Osteoblast (primary cell): ENCODE results near the gene TTLL7. TPM values are rescaled to one million over a fixed set of nuclear protein-coding genes. Genes with fewer than 3 reads are reported as not detected.

Experiments used
- DNase-seq: peaks from one replicate; pipeline ENCODE4 v3.0.0; 2011; ENCODE audit warnings: low spot score, mixed read lengths; ENCODE audit not compliant: insufficient read length; ENCODE audit errors: missing footprints
- H2AFZ ChIP-seq: 2 replicates; pipeline ENCODE4 v1.6.0; 2011; ENCODE audit warnings: mild to moderate bottlenecking, low read length
- H3K27ac ChIP-seq: 2 replicates; pipeline ENCODE4 v1.5.1; 2011; ENCODE audit warnings: mild to moderate bottlenecking, low read depth, low read length, moderate library complexity
- H3K27me3 ChIP-seq: 2 replicates; pipeline ENCODE4 v1.6.0; 2012; ENCODE audit warnings: mild to moderate bottlenecking, control low read depth, inconsistent platforms, low read length, moderate library complexity; ENCODE audit not compliant: insufficient read depth
- H3K36me3 ChIP-seq: 2 replicates; pipeline ENCODE4 v1.5.1; 2011; ENCODE audit warnings: mild to moderate bottlenecking, low read length, control low read depth, moderate library complexity; ENCODE audit not compliant: insufficient read depth
- H3K4me1 ChIP-seq: 2 replicates; pipeline ENCODE4 v1.5.1; 2011; ENCODE audit warnings: mild to moderate bottlenecking, low read length, control low read depth, moderate library complexity; ENCODE audit not compliant: insufficient read depth
- H3K4me2 ChIP-seq: 2 replicates; pipeline ENCODE4 v1.6.0; 2011; ENCODE audit warnings: mild to moderate bottlenecking, low read length; ENCODE audit not compliant: insufficient read depth
- H3K4me3 ChIP-seq: fragments of 200-600 bp; sonication (generic); 3 replicates; pipeline ENCODE4 v1.5.1; 2012; ENCODE audit warnings: mild to moderate bottlenecking, low read length, inconsistent platforms; ENCODE audit not compliant: insufficient read depth
- H3K79me2 ChIP-seq: 2 replicates; pipeline ENCODE4 v1.6.0; 2012; ENCODE audit warnings: mild to moderate bottlenecking, low read length, control low read depth, inconsistent platforms; ENCODE audit not compliant: insufficient read depth
- H3K9me3 ChIP-seq: 2 replicates; pipeline ENCODE4 v1.5.1; 2011; ENCODE audit warnings: low read depth, low read length, control low read depth
- H4K20me1 ChIP-seq: 2 replicates; pipeline ENCODE4 v1.6.0; 2012; ENCODE audit warnings: mild to moderate bottlenecking, low read length, control low read depth; ENCODE audit not compliant: insufficient read depth
- total RNA-seq: library from RNA; depleted of rRNA; stranded (reverse); fragments of >200 nt; gene quantifications from 2 replicates; pipeline ENCODE4 v1.2.3, GENCODE V29; 2012
- TF ChIP-seq, protein P1 (sequence below): IDR thresholded peaks from 2 replicates; pipeline ENCODE4 v1.5.1; 2011; ENCODE audit warnings: mild to moderate bottlenecking, low read depth, low read length, moderate library complexity; ENCODE audit errors: extremely low read depth

TTLL7 gene
- total RNA-seq, 1 donor, result 13.8 TPM

DNA sequence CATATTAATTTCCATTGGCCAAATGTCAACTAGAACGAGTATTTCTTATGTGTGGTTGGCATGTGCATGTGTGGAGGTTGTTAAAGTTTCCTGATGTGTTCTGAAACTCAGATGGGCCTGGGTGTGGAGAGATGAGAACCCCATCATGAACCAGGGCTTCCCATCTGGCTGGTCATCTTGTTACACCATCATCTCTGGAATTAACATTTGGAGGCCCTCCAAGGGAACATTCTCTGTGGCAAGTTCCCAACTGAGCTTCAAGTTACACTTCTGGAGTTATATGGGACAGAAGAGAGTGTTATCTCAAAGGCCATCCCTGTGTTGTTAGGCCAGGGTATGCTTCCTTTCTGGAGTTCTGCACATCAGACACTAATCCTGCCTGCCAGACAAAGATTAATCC, 183.6 kb downstream of the TTLL7 start:
- DNase-seq, result no peak
- no peaks in the 10 kb centered on the region for H4K20me1 ChIP-seq
- H3K27me3 ChIP-seq, result no peaks in the 10 kb centered on the region
- H3K4me1 ChIP-seq, result no peaks in the 10 kb centered on the region
- no peak overlapping the region for H3K4me2 ChIP-seq
- no peaks in the 10 kb centered on the region for H3K9me3 ChIP-seq
- no peaks in the 10 kb centered on the region for H3K36me3 ChIP-seq
- no peak overlapping the region for H3K4me3 ChIP-seq
- H3K27ac ChIP-seq, result no peak overlapping the region
- H2AFZ ChIP-seq, result no peak overlapping the region
- no peaks in the 10 kb centered on the region for H3K79me2 ChIP-seq
- TF ChIP-seq, protein P1, sequence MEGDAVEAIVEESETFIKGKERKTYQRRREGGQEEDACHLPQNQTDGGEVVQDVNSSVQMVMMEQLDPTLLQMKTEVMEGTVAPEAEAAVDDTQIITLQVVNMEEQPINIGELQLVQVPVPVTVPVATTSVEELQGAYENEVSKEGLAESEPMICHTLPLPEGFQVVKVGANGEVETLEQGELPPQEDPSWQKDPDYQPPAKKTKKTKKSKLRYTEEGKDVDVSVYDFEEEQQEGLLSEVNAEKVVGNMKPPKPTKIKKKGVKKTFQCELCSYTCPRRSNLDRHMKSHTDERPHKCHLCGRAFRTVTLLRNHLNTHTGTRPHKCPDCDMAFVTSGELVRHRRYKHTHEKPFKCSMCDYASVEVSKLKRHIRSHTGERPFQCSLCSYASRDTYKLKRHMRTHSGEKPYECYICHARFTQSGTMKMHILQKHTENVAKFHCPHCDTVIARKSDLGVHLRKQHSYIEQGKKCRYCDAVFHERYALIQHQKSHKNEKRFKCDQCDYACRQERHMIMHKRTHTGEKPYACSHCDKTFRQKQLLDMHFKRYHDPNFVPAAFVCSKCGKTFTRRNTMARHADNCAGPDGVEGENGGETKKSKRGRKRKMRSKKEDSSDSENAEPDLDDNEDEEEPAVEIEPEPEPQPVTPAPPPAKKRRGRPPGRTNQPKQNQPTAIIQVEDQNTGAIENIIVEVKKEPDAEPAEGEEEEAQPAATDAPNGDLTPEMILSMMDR, result no peak

Other genes starting within 250 kb of the TTLL7 start
- 22.1 and 25.6 TPM in 2 replicates for gene PRKACB, start 145.1 kb upstream of the TTLL7 start, total RNA-seq